SK-N-SH treated with all-trans-retinoic acid at 6 μM for 48 hours (cell line): Measurements from ENCODE around the gene SLITRK6.

Experiments
- ATAC-seq: fragments of 200-7000 bp; cut with Tn5 transposase; 3 replicates; pipeline ENCODE4 v1.9.1; 2020; ENCODE audit warnings: mild to moderate bottlenecking, moderate library complexity
- ARNTL ChIP-seq: fragments of 450-650 bp; formaldehyde crosslinking; IDR thresholded peaks from 2 replicates; pipeline ENCODE4 v1.5.0; 2020; ENCODE audit warnings: low read depth, mild to moderate bottlenecking, moderate library complexity, borderline replicate concordance
- BACH2 ChIP-seq: fragments of 250-450 bp; sonication (Bioruptor Pico); IDR thresholded peaks from 2 replicates; pipeline ENCODE4 v1.9.0; 2021; ENCODE audit warnings: mild to moderate bottlenecking, borderline replicate concordance
- CSDC2 ChIP-seq: fragments of 250-450 bp; sonication (Bioruptor Pico); IDR thresholded peaks from 2 replicates; pipeline ENCODE4 v1.5.0; 2020; ENCODE audit warnings: mild to moderate bottlenecking, moderate library complexity
- CSRNP3 ChIP-seq: fragments of 250-450 bp; sonication (Bioruptor Pico); IDR thresholded peaks from 2 replicates; pipeline ENCODE4 v1.5.1; 2021; ENCODE audit warnings: mild to moderate bottlenecking, moderate library complexity
- ESRRG ChIP-seq: fragments of 250-450 bp; sonication (Bioruptor Pico); IDR thresholded peaks from 2 replicates; pipeline ENCODE4 v1.6.1; 2021; ENCODE audit warnings: mild to moderate bottlenecking
- GLIS3 ChIP-seq: fragments of 250-450 bp; sonication (Bioruptor Pico); IDR thresholded peaks from 2 replicates; pipeline ENCODE4 v1.5.0; 2020; ENCODE audit warnings: mild to moderate bottlenecking, moderate library complexity
- ISL1 ChIP-seq: fragments of 250-450 bp; sonication (Bioruptor Pico); IDR thresholded peaks from 2 replicates; pipeline ENCODE4 v2.1.2; 2022; ENCODE audit warnings: mild to moderate bottlenecking, moderate library complexity
- OSR1 ChIP-seq: fragments of 250-450 bp; sonication (Bioruptor Pico); IDR thresholded peaks from 2 replicates; pipeline ENCODE4 v1.8.0; 2022; ENCODE audit warnings: moderate library complexity, mild to moderate bottlenecking, inconsistent platforms
- POU6F1 ChIP-seq: fragments of 250-450 bp; sonication (Bioruptor Pico); IDR thresholded peaks from 2 replicates; pipeline ENCODE4 v1.8.0; 2021; ENCODE audit warnings: low read depth, mild to moderate bottlenecking, moderate library complexity, borderline replicate concordance
- PPARA ChIP-seq: fragments of 250-450 bp; sonication (Bioruptor Pico); IDR thresholded peaks from 2 replicates; pipeline ENCODE4 v1.5.0; 2020; ENCODE audit warnings: mild to moderate bottlenecking, borderline replicate concordance
- RARB ChIP-seq: fragments of 250-450 bp; sonication (Bioruptor Pico); IDR thresholded peaks from 2 replicates; pipeline ENCODE4 v1.8.0; 2021; ENCODE audit warnings: mild to moderate bottlenecking, moderate library complexity
- SNAI2 ChIP-seq: fragments of 250-450 bp; sonication (Bioruptor Pico); IDR thresholded peaks from 2 replicates; pipeline ENCODE4 v1.5.0; 2020; ENCODE audit warnings: mild to moderate bottlenecking, moderate library complexity
- TCF4 ChIP-seq: fragments of 250-450 bp; sonication (Bioruptor Pico); IDR thresholded peaks from 2 replicates; pipeline ENCODE4 v1.8.0; 2021; ENCODE audit warnings: mild to moderate bottlenecking, moderate library complexity, borderline replicate concordance
- TOX ChIP-seq: fragments of 250-450 bp; sonication (Bioruptor Pico); IDR thresholded peaks from 2 replicates; pipeline ENCODE4 v1.8.0; 2021; ENCODE audit warnings: mild to moderate bottlenecking, moderate library complexity, borderline replicate concordance
- ZC3H10 ChIP-seq: fragments of 250-450 bp; sonication (Bioruptor Pico); IDR thresholded peaks from 2 replicates; pipeline ENCODE4 v1.5.1; 2021; ENCODE audit warnings: mild to moderate bottlenecking, moderate library complexity
- ZFP3 ChIP-seq: fragments of 250-450 bp; sonication (Bioruptor Pico); IDR thresholded peaks from 2 replicates; pipeline ENCODE4 v1.5.0; 2020; ENCODE audit warnings: mild to moderate bottlenecking, moderate library complexity
- ZFP30 ChIP-seq: fragments of 450-650 bp; formaldehyde crosslinking; IDR thresholded peaks from 2 replicates; pipeline ENCODE4 v1.5.0; 2022; ENCODE audit warnings: mild to moderate bottlenecking, moderate library complexity
- ZNF565 ChIP-seq: fragments of 450-650 bp; formaldehyde crosslinking; conservative IDR thresholded peaks from 2 replicates; pipeline ENCODE4 v1.5.0; 2020; ENCODE audit warnings: low read depth, mild to moderate bottlenecking, moderate library complexity
- ZNF70 ChIP-seq: fragments of 450-650 bp; formaldehyde crosslinking; IDR thresholded peaks from 2 replicates; pipeline ENCODE4 v1.5.0; 2020; ENCODE audit warnings: mild to moderate bottlenecking, moderate library complexity
- ZNF8 ChIP-seq: fragments of 450-650 bp; formaldehyde crosslinking; IDR thresholded peaks from 2 replicates; pipeline ENCODE4 v1.5.0; 2020; ENCODE audit warnings: mild to moderate bottlenecking, moderate library complexity
- TF ChIP-seq, protein P1 (sequence below): fragments of 250-450 bp; sonication (Bioruptor Pico); IDR thresholded peaks from 2 replicates; pipeline ENCODE4 v1.5.0; 2020; ENCODE audit warnings: mild to moderate bottlenecking, moderate library complexity
- TF ChIP-seq, protein P2 (sequence below): fragments of 250-450 bp; sonication (Bioruptor Pico); IDR thresholded peaks from 2 replicates; pipeline ENCODE4 v1.8.0; 2020; ENCODE audit warnings: mild to moderate bottlenecking, moderate library complexity, borderline replicate concordance
- TF ChIP-seq, protein P3 (sequence below): fragments of 250-450 bp; sonication (Bioruptor Pico); IDR thresholded peaks from 2 replicates; pipeline ENCODE4 v1.5.1; 2020; ENCODE audit warnings: low read depth, mild to moderate bottlenecking, moderate library complexity

The SLITRK6 gene

GRCh38 chr13:85798556-85798955 is 663 bp downstream of the SLITRK6 start:
- ATAC-seq: peak; percentile 45

DNA sequence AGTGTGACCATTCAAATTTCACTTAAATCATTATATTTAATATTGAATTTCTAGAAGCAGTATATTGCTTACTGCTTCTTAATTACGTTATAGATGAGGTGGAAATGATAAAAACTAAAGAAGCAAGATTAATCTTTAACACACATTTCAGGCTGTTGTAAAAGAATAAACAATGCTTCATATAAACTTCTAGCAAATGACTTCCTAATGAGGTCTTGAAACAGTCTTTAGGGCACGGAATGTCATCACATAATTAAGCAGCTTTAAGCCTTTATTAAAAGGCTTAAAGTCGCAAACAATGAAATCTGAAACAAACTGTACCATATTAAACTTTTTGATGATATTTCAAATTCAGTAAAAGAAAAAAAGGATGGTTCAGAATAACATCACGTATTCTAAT is 1.9 kb downstream of the SLITRK6 start:
- TF ChIP-seq TOX (CRISPR knock-in tag): no peak
- no peak for TF ChIP-seq ZC3H10 (CRISPR knock-in tag)
- TF ChIP-seq RARB: no peak
- TF ChIP-seq ZNF8 (CRISPR knock-in tag): no peak
- no peak for TF ChIP-seq ZFP30
- no peak for TF ChIP-seq ISL1 (CRISPR knock-in tag)
- no peak for TF ChIP-seq ZNF565
- TF ChIP-seq GLIS3 (CRISPR knock-in tag): no peak
- no peak for TF ChIP-seq BACH2 (CRISPR knock-in tag)
- TF ChIP-seq, protein P1, sequence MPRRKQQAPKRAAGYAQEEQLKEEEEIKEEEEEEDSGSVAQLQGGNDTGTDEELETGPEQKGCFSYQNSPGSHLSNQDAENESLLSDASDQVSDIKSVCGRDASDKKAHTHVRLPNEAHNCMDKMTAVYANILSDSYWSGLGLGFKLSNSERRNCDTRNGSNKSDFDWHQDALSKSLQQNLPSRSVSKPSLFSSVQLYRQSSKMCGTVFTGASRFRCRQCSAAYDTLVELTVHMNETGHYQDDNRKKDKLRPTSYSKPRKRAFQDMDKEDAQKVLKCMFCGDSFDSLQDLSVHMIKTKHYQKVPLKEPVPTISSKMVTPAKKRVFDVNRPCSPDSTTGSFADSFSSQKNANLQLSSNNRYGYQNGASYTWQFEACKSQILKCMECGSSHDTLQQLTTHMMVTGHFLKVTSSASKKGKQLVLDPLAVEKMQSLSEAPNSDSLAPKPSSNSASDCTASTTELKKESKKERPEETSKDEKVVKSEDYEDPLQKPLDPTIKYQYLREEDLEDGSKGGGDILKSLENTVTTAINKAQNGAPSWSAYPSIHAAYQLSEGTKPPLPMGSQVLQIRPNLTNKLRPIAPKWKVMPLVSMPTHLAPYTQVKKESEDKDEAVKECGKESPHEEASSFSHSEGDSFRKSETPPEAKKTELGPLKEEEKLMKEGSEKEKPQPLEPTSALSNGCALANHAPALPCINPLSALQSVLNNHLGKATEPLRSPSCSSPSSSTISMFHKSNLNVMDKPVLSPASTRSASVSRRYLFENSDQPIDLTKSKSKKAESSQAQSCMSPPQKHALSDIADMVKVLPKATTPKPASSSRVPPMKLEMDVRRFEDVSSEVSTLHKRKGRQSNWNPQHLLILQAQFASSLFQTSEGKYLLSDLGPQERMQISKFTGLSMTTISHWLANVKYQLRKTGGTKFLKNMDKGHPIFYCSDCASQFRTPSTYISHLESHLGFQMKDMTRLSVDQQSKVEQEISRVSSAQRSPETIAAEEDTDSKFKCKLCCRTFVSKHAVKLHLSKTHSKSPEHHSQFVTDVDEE: no peak
- TF ChIP-seq, protein P2, sequence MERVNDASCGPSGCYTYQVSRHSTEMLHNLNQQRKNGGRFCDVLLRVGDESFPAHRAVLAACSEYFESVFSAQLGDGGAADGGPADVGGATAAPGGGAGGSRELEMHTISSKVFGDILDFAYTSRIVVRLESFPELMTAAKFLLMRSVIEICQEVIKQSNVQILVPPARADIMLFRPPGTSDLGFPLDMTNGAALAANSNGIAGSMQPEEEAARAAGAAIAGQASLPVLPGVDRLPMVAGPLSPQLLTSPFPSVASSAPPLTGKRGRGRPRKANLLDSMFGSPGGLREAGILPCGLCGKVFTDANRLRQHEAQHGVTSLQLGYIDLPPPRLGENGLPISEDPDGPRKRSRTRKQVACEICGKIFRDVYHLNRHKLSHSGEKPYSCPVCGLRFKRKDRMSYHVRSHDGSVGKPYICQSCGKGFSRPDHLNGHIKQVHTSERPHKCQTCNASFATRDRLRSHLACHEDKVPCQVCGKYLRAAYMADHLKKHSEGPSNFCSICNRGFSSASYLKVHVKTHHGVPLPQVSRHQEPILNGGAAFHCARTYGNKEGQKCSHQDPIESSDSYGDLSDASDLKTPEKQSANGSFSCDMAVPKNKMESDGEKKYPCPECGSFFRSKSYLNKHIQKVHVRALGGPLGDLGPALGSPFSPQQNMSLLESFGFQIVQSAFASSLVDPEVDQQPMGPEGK: no peak
- TF ChIP-seq CSDC2 (CRISPR knock-in tag): no peak
- TF ChIP-seq ARNTL (CRISPR knock-in tag): no peak
- TF ChIP-seq TCF4: no peak
- TF ChIP-seq ZNF70 (CRISPR knock-in tag): no peak
- TF ChIP-seq POU6F1: no peak
- TF ChIP-seq OSR1 (CRISPR knock-in tag): no peak
- TF ChIP-seq PPARA: no peak
- no peak for TF ChIP-seq CSRNP3 (CRISPR knock-in tag)
- no peak for TF ChIP-seq ESRRG (CRISPR knock-in tag)
- ATAC-seq: no peak

More at GRCh38 chr13:85798556-85798955, 663 bp downstream of the SLITRK6 start:
- no peak for TF ChIP-seq ISL1 (CRISPR knock-in tag)

GRCh38 chr13:85785205-85785604 is 14.0 kb downstream of the SLITRK6 start:
- no peak; the same call in 2 of the 3 replicates for ATAC-seq

More at GRCh38 chr13:85785205-85785604, 14.0 kb downstream of the SLITRK6 start:
- TF ChIP-seq PPARA (no peak), TOX (CRISPR knock-in tag) (no peak), ISL1 (CRISPR knock-in tag) (no peak), GLIS3 (CRISPR knock-in tag) (no peak), RARB (no peak), SNAI2 (no peak), ZFP30 (no peak), BACH2 (CRISPR knock-in tag) (no peak), ZFP3 (no peak)
- TF ChIP-seq, protein P3, sequence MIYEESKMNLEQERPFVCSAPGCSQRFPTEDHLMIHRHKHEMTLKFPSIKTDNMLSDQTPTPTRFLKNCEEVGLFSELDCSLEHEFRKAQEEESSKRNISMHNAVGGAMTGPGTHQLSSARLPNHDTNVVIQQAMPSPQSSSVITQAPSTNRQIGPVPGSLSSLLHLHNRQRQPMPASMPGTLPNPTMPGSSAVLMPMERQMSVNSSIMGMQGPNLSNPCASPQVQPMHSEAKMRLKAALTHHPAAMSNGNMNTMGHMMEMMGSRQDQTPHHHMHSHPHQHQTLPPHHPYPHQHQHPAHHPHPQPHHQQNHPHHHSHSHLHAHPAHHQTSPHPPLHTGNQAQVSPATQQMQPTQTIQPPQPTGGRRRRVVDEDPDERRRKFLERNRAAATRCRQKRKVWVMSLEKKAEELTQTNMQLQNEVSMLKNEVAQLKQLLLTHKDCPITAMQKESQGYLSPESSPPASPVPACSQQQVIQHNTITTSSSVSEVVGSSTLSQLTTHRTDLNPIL (CRISPR knock-in tag): no peak
- TF ChIP-seq, all 23 proteins: peak for 0
